GM23248 (cell line): ENCODE measurements around the gene BRD3.

ENCODE experiments used
- EZH2 ChIP-seq: fragments of 200-600 bp; sonication (generic); IDR thresholded peaks from 2 replicates; pipeline ENCODE4 v1.6.1; 2018; ENCODE audit warnings: antibody characterized with exemption, mild to moderate bottlenecking; ENCODE audit not compliant: insufficient read depth, poor library complexity, severe bottlenecking
- EZH2phosphoT487 ChIP-seq: fragments of 200-600 bp; sonication (generic); IDR thresholded peaks from 2 replicates; pipeline ENCODE4 v1.6.1; 2018; ENCODE audit warnings: antibody characterized with exemption, moderate library complexity, mild to moderate bottlenecking, low read depth; ENCODE audit not compliant: insufficient read depth

- TF ChIP-seq EZH2phosphoT487 (no peak), EZH2 (no peak)
Observed at GRCh38 chr9:134032456-134033222, 35.2 kb downstream of the BRD3 start.
